D721Med (cell line): ENCODE results near the gene LHFPL2.

Experiments used
- DNase-seq: peaks from one replicate; pipeline ENCODE4 v3.0.0; 2011; ENCODE audit warnings: low spot score; ENCODE audit not compliant: insufficient read length
- FAIRE-seq: peaks from 2 replicates; lab custom pipeline; 2011; peaks lifted over from hg19 to GRCh38; lab: Jason Lieb, UNC
- CTCF ChIP-seq: IDR thresholded peaks from 2 replicates; pipeline ENCODE4 v1.5.1; 2012; ENCODE audit warnings: mild to moderate bottlenecking, control low read depth; ENCODE audit not compliant: insufficient read depth; ENCODE audit errors: missing control alignments

The LHFPL2 gene

DNA sequence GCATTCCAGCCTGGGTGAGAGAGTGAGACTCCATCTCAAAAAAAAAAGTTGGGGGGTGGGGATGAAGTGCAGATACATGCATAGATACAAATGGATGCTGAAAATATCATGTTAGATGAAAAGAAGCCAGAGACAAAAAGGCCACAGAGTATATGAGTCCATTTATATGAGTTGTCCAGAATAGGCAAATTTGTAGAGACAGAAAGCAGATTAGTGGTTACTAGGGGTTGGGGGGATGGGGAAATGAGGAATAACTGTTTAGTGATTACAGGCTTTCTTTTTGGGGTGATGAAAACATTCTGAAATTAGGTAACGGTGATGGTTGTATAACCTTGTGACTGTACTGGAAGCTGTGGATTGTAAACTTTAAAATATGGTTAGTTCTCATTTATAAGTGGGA lies 13.8 kb upstream of the LHFPL2 start:
- no peak for TF ChIP-seq CTCF
- no peak for FAIRE-seq
- no peak for DNase-seq

DNA sequence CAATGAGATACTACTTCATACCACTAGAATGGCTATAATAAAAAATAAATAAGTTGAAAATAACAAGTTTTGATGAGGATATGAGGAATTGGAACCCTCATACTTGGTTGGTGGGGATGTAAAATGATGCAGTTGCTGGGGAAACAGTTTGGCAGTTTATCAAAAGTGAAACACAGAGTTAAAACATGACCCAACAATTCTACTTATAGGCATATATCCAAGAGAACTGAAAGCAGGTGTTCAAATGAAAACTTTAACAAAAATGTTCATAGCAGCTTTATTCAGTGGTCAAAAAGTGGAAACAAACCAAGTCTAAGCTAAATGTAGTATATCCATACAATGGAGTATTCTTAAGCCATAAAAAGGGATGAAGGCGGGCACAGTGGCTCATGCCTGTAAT lies 13.1 kb upstream of the LHFPL2 start:
- FAIRE-seq = no peak
- DNase-seq = no peak
- TF ChIP-seq CTCF = no peak

- FAIRE-seq (no peak), DNase-seq (no peak)
- TF ChIP-seq CTCF = no peak
These were observed 12.5 kb upstream of the LHFPL2 start for GRCh38 chr5:78661044-78661443.

- DNase-seq (no peak), FAIRE-seq (no peak)
- no peak for TF ChIP-seq CTCF
These were observed 11.8 kb upstream of the LHFPL2 start for GRCh38 chr5:78660401-78660800.

DNA sequence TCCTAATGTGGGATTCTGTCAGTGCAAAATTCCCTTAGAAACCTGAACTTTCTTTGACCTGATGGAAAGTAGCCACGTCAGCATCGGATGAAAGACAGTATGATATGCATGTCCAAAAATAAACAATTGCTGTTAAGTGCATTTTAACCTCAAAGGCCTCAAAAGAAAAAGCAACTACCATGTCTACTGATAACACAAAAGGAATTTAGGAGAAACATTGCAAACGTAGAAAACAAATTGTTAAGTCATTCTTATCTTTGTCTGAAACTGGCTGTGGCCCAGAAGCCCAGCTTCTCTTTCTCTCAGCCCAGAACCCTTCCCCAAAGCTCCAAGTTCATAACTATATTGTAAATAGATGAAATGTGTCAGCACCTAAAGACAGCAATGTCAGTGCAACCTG lies 11.1 kb upstream of the LHFPL2 start:
- FAIRE-seq = no peak
- DNase-seq = no peak
- TF ChIP-seq CTCF = no peak

GRCh38 chr5:78659114-78659513 lies 10.5 kb upstream of the LHFPL2 start:
- TF ChIP-seq CTCF = no peak
- DNase-seq (no peak), FAIRE-seq (no peak)

GRCh38 chr5:78657201-78657600 lies 8.6 kb upstream of the LHFPL2 start:
- FAIRE-seq = peak; percentile 35
- TF ChIP-seq CTCF = no peak
- no peak for DNase-seq
